Activated naive CD4-positive, alpha-beta T cell (primary cell): ENCODE results near the gene SH2D7.

Source experiments
- DNase-seq, 4 experiments: peaks; one replicate each; lab custom pipeline; 2025; lab: John Stamatoyannopoulos, UW

SH2D7 gene

GRCh38 chr15:78092261-78093041, at the start of gene SH2D7:
SH2D7 (plus strand) TSS chr15:78092561; CDS start chr15:78092585, 24 bp downstream.
- DNase-seq, result no peak

- DNase-seq, result no peak
Observed at GRCh38 chr15:78044407-78045155, 47.8 kb upstream of the SH2D7 start.

- no peak for DNase-seq
Observed at GRCh38 chr15:78045189-78045588, 47.2 kb upstream of the SH2D7 start.

GRCh38 chr15:78046796-78047341, 45.5 kb upstream of the SH2D7 start:
- DNase-seq, result no peak

GRCh38 chr15:78047761-78048627, 44.4 kb upstream of the SH2D7 start:
- no peak for DNase-seq

- DNase-seq, result no peak
Observed at GRCh38 chr15:78048628-78048920, 43.8 kb upstream of the SH2D7 start.

GRCh38 chr15:78049691-78050440, 42.5 kb upstream of the SH2D7 start:
- no peak for DNase-seq

- no peak for DNase-seq
Observed at GRCh38 chr15:78050441-78050809, 41.9 kb upstream of the SH2D7 start.

- DNase-seq, result no peak
Observed at GRCh38 chr15:78050826-78051225, 41.5 kb upstream of the SH2D7 start.

GRCh38 chr15:78051596-78051995, 40.8 kb upstream of the SH2D7 start:
- no peak for DNase-seq

- no peak for DNase-seq
Observed at GRCh38 chr15:78052001-78052401, 40.4 kb upstream of the SH2D7 start.

- DNase-seq, result no peak
Observed at GRCh38 chr15:78052545-78052944, 39.8 kb upstream of the SH2D7 start.

GRCh38 chr15:78054518-78054917, 37.8 kb upstream of the SH2D7 start:
- no peak for DNase-seq

- DNase-seq, result no peak
Observed at GRCh38 chr15:78054966-78055365, 37.4 kb upstream of the SH2D7 start.

GRCh38 chr15:78055919-78056713, 36.2 kb upstream of the SH2D7 start:
- DNase-seq, result no peak

GRCh38 chr15:78056714-78057269, 35.6 kb upstream of the SH2D7 start:
- no peak for DNase-seq

- DNase-seq, result no peak
Observed at GRCh38 chr15:78057803-78058202, 34.6 kb upstream of the SH2D7 start.

GRCh38 chr15:78058401-78058935, 33.9 kb upstream of the SH2D7 start:
- no peak for DNase-seq

GRCh38 chr15:78059110-78059839, 33.1 kb upstream of the SH2D7 start:
- no peak for DNase-seq

- DNase-seq, result no peak
Observed at GRCh38 chr15:78060232-78060631, 32.1 kb upstream of the SH2D7 start.
